Activated naive CD4-positive, alpha-beta T cell treated with anti-CD3 and anti-CD28 coated beads, Interleukin-2, amount 10 ng/mL, durations not matched to agents 7 days and 5 days (primary cell): ENCODE data around the gene LSM7.
A peak's percentile ranks its signal among the peaks of the same experiment; 100 is the strongest.

Experiments
- CTCF ChIA-PET: fragments of 350-600 bp; sonication (Branson Sonifier 250); formaldehyde crosslinking; loops from one replicate; lab custom pipeline; 2021; ENCODE audit warnings: antibody characterized with exemption; lab: Charles Lee
- DNase-seq: peaks from one replicate; pipeline ENCODE4 v3.0.0-alpha.2; 2020
- H3K27ac Mint-ChIP-seq: one replicate; pipeline ENCODE4 v1.8.0; 2021; ENCODE audit warnings: mild to moderate bottlenecking, moderate library complexity, mixed read lengths
- H3K27me3 Mint-ChIP-seq: one replicate; pipeline ENCODE4 v1.8.0; 2021; ENCODE audit warnings: mild to moderate bottlenecking, mixed read lengths
- H3K36me3 Mint-ChIP-seq: one replicate; pipeline ENCODE4 v1.8.0; 2021; ENCODE audit warnings: mixed read lengths
- H3K4me1 Mint-ChIP-seq: one replicate; pipeline ENCODE4 v1.8.0; 2021; ENCODE audit warnings: mixed read lengths
- H3K4me3 Mint-ChIP-seq: one replicate; pipeline ENCODE4 v1.8.0; 2021; ENCODE audit warnings: mild to moderate bottlenecking, moderate library complexity, mixed read lengths
- H3K9me3 Mint-ChIP-seq: one replicate; pipeline ENCODE4 v1.8.0; 2021; ENCODE audit warnings: mixed read lengths

Gene LSM7

GRCh38 chr19:2327773-2328400 lies 499 bp downstream of the LSM7 start:
- H3K4me1 Mint-ChIP-seq, result peaks cover 69% of the 10 kb centered on the region
- H3K36me3 Mint-ChIP-seq, result peaks cover 37% of the 10 kb centered on the region
- CTCF ChIA-PET, result no interaction called here
- DNase-seq, result peak; percentile 81
- peak overlapping the region; percentile 99 for H3K27ac Mint-ChIP-seq
- no peaks in the 10 kb centered on the region for H3K9me3 Mint-ChIP-seq
- no peaks in the 10 kb centered on the region for H3K27me3 Mint-ChIP-seq
- peak overlapping the region; percentile 97 for H3K4me3 Mint-ChIP-seq

GRCh38 chr19:2326699-2327360 lies 1.6 kb downstream of the LSM7 start:
- no peaks in the 10 kb centered on the region for H3K9me3 Mint-ChIP-seq
- no peaks in the 10 kb centered on the region for H3K27me3 Mint-ChIP-seq
- H3K27ac Mint-ChIP-seq, result peak overlapping the region; percentile 99
- DNase-seq, result no peak
- H3K36me3 Mint-ChIP-seq, result peaks cover 37% of the 10 kb centered on the region
- H3K4me3 Mint-ChIP-seq, result peak overlapping the region; percentile 97
- CTCF ChIA-PET, result no interaction called here
- H3K4me1 Mint-ChIP-seq, result peaks cover 61% of the 10 kb centered on the region

- peaks cover 37% of the 10 kb centered on the region for H3K36me3 Mint-ChIP-seq
- no peaks in the 10 kb centered on the region for H3K9me3 Mint-ChIP-seq
- no peak for DNase-seq
- H3K27me3 Mint-ChIP-seq, result no peaks in the 10 kb centered on the region
- H3K27ac Mint-ChIP-seq, result no peak overlapping the region
- peaks cover 47% of the 10 kb centered on the region for H3K4me1 Mint-ChIP-seq
- CTCF ChIA-PET, result no interaction called here
- no peak overlapping the region for H3K4me3 Mint-ChIP-seq
Measured at GRCh38 chr19:2325281-2326046, 2.9 kb downstream of the LSM7 start.

DNA sequence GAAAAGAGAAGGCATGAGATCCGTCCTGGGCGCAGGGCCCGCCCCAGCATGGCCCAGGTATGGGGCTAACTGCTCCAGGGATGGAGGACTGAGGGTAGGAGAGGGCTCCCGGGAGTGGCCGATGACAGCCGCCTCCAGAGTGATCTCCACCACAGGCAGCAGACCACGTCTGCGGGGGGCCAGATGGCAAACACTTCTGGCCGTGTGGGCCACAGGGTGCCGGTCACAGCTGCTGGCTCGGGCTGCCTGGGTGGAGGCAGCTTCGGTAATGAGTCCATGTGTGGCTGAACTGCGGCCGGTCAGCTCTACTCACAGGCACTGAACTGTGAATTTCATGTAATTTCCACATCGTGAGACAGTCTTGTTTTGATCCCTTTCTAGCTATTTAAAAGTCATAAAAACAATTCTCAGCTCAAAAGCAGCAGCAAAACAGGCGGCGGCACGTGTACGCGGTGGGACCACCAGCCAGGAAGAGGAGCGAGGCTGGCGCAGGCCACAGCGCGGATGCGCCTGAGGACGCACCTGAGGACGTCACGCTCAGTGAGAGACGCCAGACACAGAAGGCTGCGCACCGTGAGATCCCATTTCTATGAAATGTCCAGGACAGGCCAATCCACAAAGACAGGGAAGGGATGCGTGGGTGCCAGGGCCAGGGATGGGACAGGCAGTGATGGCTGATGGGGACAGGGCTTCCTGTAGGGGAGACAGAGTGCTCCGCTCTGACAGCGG lies 4.0 kb downstream of the LSM7 start:
- H3K4me1 Mint-ChIP-seq, result peaks cover 38% of the 10 kb centered on the region
- no peak overlapping the region for H3K4me3 Mint-ChIP-seq
- no peaks in the 10 kb centered on the region for H3K9me3 Mint-ChIP-seq
- H3K27ac Mint-ChIP-seq, result no peak overlapping the region
- no peaks in the 10 kb centered on the region for H3K27me3 Mint-ChIP-seq
- DNase-seq, result no peak
- CTCF ChIA-PET, result no interaction called here
- peaks cover 33% of the 10 kb centered on the region for H3K36me3 Mint-ChIP-seq

GRCh38 chr19:2323707-2324106 lies 4.7 kb downstream of the LSM7 start:
- CTCF ChIA-PET, result no interaction called here
- DNase-seq, result no peak
- Mint-ChIP-seq H3K36me3 (peaks cover 31% of the 10 kb centered on the region), H3K9me3 (no peaks in the 10 kb centered on the region), H3K27me3 (no peaks in the 10 kb centered on the region), H3K4me1 (peaks cover 34% of the 10 kb centered on the region), H3K4me3 (no peak overlapping the region), H3K27ac (no peak overlapping the region)

DNA sequence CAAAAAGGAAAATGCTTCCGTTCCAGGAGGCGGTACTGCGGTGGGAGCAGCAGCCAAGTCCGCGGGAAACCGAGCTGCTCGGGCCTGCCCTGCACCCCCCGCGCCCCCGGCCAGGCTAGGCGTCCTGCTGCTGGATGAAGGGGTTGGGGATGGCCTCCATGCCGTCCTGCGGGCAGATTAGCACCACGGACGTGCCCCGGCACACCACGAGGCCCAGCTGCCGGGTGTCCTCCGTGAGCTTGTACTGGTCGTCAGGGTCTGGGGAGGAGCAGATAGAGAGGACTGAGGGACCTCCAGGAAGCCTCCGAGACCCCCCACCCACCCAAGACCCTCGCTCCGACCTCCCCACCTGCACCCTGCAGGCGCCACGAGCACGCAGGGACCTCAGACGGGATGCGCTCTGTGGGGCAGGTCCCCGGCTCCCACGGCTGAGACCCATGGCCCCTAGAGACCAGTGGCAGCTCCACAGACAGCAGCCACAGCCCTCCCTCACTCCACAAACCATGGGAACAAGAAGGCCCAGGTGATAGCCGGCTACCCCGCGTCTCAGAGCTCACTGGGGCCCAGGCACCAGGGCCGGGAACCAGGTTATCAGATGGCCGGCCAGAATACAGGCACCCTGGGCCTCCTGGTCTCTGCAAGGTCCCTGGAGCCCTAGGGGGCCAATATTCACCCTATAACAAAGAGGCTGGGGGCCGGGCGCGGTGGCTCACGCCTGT lies 6.7 kb downstream of the LSM7 start:
- CTCF ChIA-PET, result no interaction called here

DNA sequence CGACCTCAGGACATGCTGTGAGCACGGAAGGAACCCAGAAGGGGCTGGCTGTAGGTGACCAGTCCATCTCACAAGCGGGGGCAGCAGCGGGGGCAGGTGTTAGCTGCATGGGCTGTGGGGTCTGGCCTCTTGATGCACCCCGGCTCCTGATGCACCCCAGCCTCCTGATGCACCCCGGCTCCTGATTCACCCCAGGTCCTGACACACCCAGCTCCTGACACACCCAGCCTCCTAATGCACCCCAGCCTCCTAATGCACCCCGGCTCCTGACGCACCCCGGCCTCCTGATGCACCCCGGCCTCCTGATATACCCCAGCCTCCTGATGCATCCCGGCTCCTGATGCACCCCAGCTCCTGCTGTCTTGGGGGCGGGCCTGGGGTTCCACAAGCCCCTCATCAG lies 7.4 kb downstream of the LSM7 start:
- Mint-ChIP-seq H3K36me3 (peaks cover 17% of the 10 kb centered on the region), H3K9me3 (no peaks in the 10 kb centered on the region), H3K27ac (no peak overlapping the region), H3K27me3 (peaks cover 14% of the 10 kb centered on the region), H3K4me1 (peaks cover 13% of the 10 kb centered on the region), H3K4me3 (no peak overlapping the region)
- no peak for DNase-seq
- CTCF ChIA-PET, result no interaction called here

More for the DNA sequence above, 6.7 kb downstream of the LSM7 start:
- peaks cover 21% of the 10 kb centered on the region for H3K36me3 Mint-ChIP-seq
- H3K27ac Mint-ChIP-seq, result no peak overlapping the region
- DNase-seq, result no peak
- no peak overlapping the region for H3K4me3 Mint-ChIP-seq
- no peaks in the 10 kb centered on the region for H3K9me3 Mint-ChIP-seq
- H3K27me3 Mint-ChIP-seq, result peaks cover 8% of the 10 kb centered on the region
- peaks cover 21% of the 10 kb centered on the region for H3K4me1 Mint-ChIP-seq

- no peak for DNase-seq
- CTCF ChIA-PET, result no interaction called here
- H3K27ac Mint-ChIP-seq, result no peak overlapping the region
- peaks cover 9% of the 10 kb centered on the region for H3K36me3 Mint-ChIP-seq
- H3K4me1 Mint-ChIP-seq, result peaks cover 5% of the 10 kb centered on the region
- no peak overlapping the region for H3K4me3 Mint-ChIP-seq
- H3K27me3 Mint-ChIP-seq, result peaks cover 22% of the 10 kb centered on the region
- peaks cover 8% of the 10 kb centered on the region for H3K9me3 Mint-ChIP-seq
Measured at GRCh38 chr19:2320049-2320448, 8.3 kb downstream of the LSM7 start.

GRCh38 chr19:2319551-2319950 lies 8.8 kb downstream of the LSM7 start:
- CTCF ChIA-PET, result no interaction called here
- no peak for DNase-seq
- H3K4me3 Mint-ChIP-seq, result no peak overlapping the region
- H3K36me3 Mint-ChIP-seq, result peaks cover 7% of the 10 kb centered on the region
- peaks cover 27% of the 10 kb centered on the region for H3K27me3 Mint-ChIP-seq
- no peak overlapping the region for H3K27ac Mint-ChIP-seq
- peaks cover 4% of the 10 kb centered on the region for H3K4me1 Mint-ChIP-seq
- peaks cover 12% of the 10 kb centered on the region for H3K9me3 Mint-ChIP-seq

DNA sequence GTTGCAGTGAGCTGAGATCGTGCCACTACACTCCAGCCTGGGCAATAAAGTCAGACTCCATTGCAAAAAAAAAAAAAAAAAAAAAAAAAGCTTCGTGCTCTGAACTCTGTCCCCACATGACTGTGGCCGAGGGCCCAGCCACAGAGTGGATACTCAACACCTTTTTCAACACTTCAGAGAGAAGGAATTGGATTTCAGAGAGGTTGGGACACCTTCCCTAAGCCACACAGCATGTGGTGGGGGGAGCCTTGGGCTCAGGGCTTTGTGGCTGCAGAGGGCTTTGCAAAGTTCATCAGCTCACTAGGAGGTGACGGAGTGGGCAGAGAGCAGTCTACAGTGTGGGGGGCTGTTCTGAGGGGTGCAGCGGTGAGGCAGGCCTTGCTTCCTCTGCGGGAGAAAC lies 9.5 kb downstream of the LSM7 start:
- peaks cover 12% of the 10 kb centered on the region for H3K9me3 Mint-ChIP-seq
- DNase-seq, result no peak
- peaks cover 31% of the 10 kb centered on the region for H3K27me3 Mint-ChIP-seq
- CTCF ChIA-PET, result no interaction called here
- no peak overlapping the region for H3K27ac Mint-ChIP-seq
- peaks cover 2% of the 10 kb centered on the region for H3K36me3 Mint-ChIP-seq
- H3K4me3 Mint-ChIP-seq, result no peak overlapping the region
- peaks cover 2% of the 10 kb centered on the region for H3K4me1 Mint-ChIP-seq

GRCh38 chr19:2317756-2318155 lies 10.6 kb downstream of the LSM7 start:
- Mint-ChIP-seq H3K27ac (no peak overlapping the region), H3K4me3 (no peak overlapping the region), H3K27me3 (peaks cover 43% of the 10 kb centered on the region), H3K4me1 (peaks cover 2% of the 10 kb centered on the region), H3K36me3 (no peaks in the 10 kb centered on the region), H3K9me3 (peaks cover 13% of the 10 kb centered on the region)
- DNase-seq, result no peak
- CTCF ChIA-PET, result no interaction called here

GRCh38 chr19:2317300-2317699 lies 11.1 kb downstream of the LSM7 start:
- no peak overlapping the region for H3K4me3 Mint-ChIP-seq
- H3K9me3 Mint-ChIP-seq, result peaks cover 13% of the 10 kb centered on the region
- no peaks in the 10 kb centered on the region for H3K36me3 Mint-ChIP-seq
- no peak overlapping the region for H3K27ac Mint-ChIP-seq
- CTCF ChIA-PET, result no interaction called here
- H3K27me3 Mint-ChIP-seq, result peaks cover 47% of the 10 kb centered on the region
- no peak for DNase-seq
- H3K4me1 Mint-ChIP-seq, result peaks cover 2% of the 10 kb centered on the region

GRCh38 chr19:2315818-2316353 lies 12.5 kb downstream of the LSM7 start:
- peaks cover 13% of the 10 kb centered on the region for H3K9me3 Mint-ChIP-seq
- DNase-seq, result peak; percentile 43
- no peak overlapping the region for H3K27ac Mint-ChIP-seq
- H3K4me3 Mint-ChIP-seq, result no peak overlapping the region
- peaks cover 2% of the 10 kb centered on the region for H3K4me1 Mint-ChIP-seq
- H3K27me3 Mint-ChIP-seq, result peaks cover 59% of the 10 kb centered on the region
- CTCF ChIA-PET, result interaction anchor here (0.7 to 1.6 kb wide), 5 partner anchors 29 to 81 kb away, joined by 3 to 6 read pairs (median 3); partner anchors contain the start of gene PLEKHJ1
- H3K36me3 Mint-ChIP-seq, result no peaks in the 10 kb centered on the region
